WTC11 (cell line): Measurements from ENCODE around the gene NDE1.

ENCODE experiments used
- CREB1 ChIP-seq: sonication (generic); formaldehyde crosslinking; IDR thresholded peaks from 2 replicates; pipeline ENCODE4 v1.8.0; 2023; ENCODE audit warnings: mild to moderate bottlenecking, missing genetic modification reagents
- ELF4 ChIP-seq: sonication (generic); formaldehyde crosslinking; IDR thresholded peaks from 2 replicates; pipeline ENCODE4 v1.8.1; 2022; ENCODE audit warnings: low read depth, mild to moderate bottlenecking, moderate library complexity, missing genetic modification reagents
- NFYB ChIP-seq: sonication (generic); formaldehyde crosslinking; conservative IDR thresholded peaks from 2 replicates; pipeline ENCODE4 v1.8.0; 2022; ENCODE audit warnings: low read depth, missing genetic modification reagents
- TCF7 ChIP-seq: sonication (generic); formaldehyde crosslinking; IDR thresholded peaks from 2 replicates; pipeline ENCODE4 v1.8.0; 2022; ENCODE audit warnings: mild to moderate bottlenecking, low read depth, missing genetic modification reagents, moderate library complexity
- TP53 ChIP-seq: sonication (generic); formaldehyde crosslinking; IDR thresholded peaks from 2 replicates; pipeline ENCODE4 v1.8.1; 2023; ENCODE audit warnings: mild to moderate bottlenecking, missing genetic modification reagents
- ZNF232 ChIP-seq: sonication (generic); formaldehyde crosslinking; IDR thresholded peaks from 2 replicates; pipeline ENCODE4 v1.8.0; 2022; ENCODE audit warnings: mild to moderate bottlenecking, missing genetic modification reagents
- ZNF317 ChIP-seq: sonication (generic); formaldehyde crosslinking; IDR thresholded peaks from 2 replicates; pipeline ENCODE4 v1.8.1; 2023; ENCODE audit warnings: low read depth, mild to moderate bottlenecking, moderate library complexity, missing genetic modification reagents, borderline replicate concordance
- TF ChIP-seq, protein P1 (sequence below): fragments of 200-600 bp; IDR thresholded peaks from 2 replicates; pipeline ENCODE4 v1.8.0; 2022; ENCODE audit warnings: antibody characterized with exemption
- TF ChIP-seq, protein P2 (sequence below): sonication (generic); formaldehyde crosslinking; IDR thresholded peaks from 2 replicates; pipeline ENCODE4 v1.8.1; 2022; ENCODE audit warnings: mild to moderate bottlenecking, moderate library complexity, missing genetic modification reagents
- TF ChIP-seq, protein P3 (sequence below): sonication (generic); formaldehyde crosslinking; conservative IDR thresholded peaks from 2 replicates; pipeline ENCODE4 v1.8.1; 2023; ENCODE audit warnings: mild to moderate bottlenecking, low read depth, missing genetic modification reagents, moderate library complexity
- TF ChIP-seq, protein P4 (sequence below): sonication (generic); formaldehyde crosslinking; IDR thresholded peaks from 2 replicates; pipeline ENCODE4 v1.8.0; 2023; ENCODE audit warnings: missing genetic modification reagents
- TF ChIP-seq, protein P5 (sequence below): sonication (generic); formaldehyde crosslinking; IDR thresholded peaks from 2 replicates; pipeline ENCODE4 v1.8.0; 2022; ENCODE audit warnings: mild to moderate bottlenecking, missing genetic modification reagents
- TF ChIP-seq, protein P6 (sequence below): sonication (generic); formaldehyde crosslinking; IDR thresholded peaks from 2 replicates; pipeline ENCODE4 v1.8.1; 2023; ENCODE audit warnings: mild to moderate bottlenecking, missing genetic modification reagents, moderate library complexity

DNA sequence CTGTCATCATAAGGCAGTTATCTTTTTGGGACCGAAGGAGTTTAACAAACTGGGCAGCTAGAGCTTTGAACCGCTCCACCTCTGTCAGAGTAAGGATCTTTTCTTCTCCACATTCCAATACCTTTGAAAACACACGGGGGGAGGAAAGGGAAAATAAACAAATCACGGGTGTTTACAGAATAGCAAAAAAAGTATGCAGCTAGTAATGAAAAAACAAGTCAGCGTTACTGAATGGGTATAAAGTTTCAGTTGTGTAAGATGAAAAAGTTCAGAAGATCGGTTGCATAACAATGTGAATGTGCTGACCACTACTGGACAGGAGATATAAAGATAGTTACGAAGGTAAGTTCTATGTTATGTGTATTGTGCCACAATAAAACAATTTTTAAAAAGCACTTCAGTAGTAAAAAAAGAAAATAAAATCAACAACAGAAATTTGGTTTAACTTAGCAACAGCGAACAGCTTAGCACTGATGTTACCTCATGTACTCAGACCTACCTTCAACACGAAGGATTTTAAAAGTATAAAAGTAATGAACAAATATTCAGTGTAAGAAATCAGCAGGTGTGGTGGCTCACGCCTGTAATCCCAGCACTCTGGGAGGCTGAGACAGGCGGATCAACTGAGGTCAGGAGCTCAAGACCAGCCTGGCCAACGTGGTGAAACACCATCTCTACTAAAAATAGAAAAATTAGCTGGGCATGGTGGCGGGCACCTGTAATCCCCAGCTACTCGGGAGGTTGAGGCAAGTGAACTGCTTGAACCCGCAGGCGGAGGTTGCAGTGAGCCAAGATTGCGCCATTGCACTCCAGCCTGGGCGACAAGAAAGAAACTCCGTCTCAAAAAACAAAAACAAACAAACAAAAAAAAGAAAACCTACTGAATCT is 41.4 kb upstream of the NDE1 start:
- TF ChIP-seq, protein P1, sequence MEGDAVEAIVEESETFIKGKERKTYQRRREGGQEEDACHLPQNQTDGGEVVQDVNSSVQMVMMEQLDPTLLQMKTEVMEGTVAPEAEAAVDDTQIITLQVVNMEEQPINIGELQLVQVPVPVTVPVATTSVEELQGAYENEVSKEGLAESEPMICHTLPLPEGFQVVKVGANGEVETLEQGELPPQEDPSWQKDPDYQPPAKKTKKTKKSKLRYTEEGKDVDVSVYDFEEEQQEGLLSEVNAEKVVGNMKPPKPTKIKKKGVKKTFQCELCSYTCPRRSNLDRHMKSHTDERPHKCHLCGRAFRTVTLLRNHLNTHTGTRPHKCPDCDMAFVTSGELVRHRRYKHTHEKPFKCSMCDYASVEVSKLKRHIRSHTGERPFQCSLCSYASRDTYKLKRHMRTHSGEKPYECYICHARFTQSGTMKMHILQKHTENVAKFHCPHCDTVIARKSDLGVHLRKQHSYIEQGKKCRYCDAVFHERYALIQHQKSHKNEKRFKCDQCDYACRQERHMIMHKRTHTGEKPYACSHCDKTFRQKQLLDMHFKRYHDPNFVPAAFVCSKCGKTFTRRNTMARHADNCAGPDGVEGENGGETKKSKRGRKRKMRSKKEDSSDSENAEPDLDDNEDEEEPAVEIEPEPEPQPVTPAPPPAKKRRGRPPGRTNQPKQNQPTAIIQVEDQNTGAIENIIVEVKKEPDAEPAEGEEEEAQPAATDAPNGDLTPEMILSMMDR, result no peak
- TF ChIP-seq, protein P2, sequence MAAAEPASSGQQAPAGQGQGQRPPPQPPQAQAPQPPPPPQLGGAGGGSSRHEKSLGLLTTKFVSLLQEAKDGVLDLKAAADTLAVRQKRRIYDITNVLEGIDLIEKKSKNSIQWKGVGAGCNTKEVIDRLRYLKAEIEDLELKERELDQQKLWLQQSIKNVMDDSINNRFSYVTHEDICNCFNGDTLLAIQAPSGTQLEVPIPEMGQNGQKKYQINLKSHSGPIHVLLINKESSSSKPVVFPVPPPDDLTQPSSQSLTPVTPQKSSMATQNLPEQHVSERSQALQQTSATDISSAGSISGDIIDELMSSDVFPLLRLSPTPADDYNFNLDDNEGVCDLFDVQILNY, result no peak
- TF ChIP-seq ZNF232 (CRISPR knock-in tag) (no peak), TP53 (no peak), NFYB (CRISPR knock-in tag) (no peak), CREB1 (CRISPR knock-in tag) (no peak), ELF4 (CRISPR knock-in tag) (no peak), TCF7 (CRISPR knock-in tag) (no peak), ZNF317 (no peak)
- TF ChIP-seq, protein P3, sequence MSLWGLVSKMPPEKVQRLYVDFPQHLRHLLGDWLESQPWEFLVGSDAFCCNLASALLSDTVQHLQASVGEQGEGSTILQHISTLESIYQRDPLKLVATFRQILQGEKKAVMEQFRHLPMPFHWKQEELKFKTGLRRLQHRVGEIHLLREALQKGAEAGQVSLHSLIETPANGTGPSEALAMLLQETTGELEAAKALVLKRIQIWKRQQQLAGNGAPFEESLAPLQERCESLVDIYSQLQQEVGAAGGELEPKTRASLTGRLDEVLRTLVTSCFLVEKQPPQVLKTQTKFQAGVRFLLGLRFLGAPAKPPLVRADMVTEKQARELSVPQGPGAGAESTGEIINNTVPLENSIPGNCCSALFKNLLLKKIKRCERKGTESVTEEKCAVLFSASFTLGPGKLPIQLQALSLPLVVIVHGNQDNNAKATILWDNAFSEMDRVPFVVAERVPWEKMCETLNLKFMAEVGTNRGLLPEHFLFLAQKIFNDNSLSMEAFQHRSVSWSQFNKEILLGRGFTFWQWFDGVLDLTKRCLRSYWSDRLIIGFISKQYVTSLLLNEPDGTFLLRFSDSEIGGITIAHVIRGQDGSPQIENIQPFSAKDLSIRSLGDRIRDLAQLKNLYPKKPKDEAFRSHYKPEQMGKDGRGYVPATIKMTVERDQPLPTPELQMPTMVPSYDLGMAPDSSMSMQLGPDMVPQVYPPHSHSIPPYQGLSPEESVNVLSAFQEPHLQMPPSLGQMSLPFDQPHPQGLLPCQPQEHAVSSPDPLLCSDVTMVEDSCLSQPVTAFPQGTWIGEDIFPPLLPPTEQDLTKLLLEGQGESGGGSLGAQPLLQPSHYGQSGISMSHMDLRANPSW (CRISPR knock-in tag), result no peak
- TF ChIP-seq, protein P4, sequence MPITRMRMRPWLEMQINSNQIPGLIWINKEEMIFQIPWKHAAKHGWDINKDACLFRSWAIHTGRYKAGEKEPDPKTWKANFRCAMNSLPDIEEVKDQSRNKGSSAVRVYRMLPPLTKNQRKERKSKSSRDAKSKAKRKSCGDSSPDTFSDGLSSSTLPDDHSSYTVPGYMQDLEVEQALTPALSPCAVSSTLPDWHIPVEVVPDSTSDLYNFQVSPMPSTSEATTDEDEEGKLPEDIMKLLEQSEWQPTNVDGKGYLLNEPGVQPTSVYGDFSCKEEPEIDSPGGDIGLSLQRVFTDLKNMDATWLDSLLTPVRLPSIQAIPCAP (CRISPR knock-in tag), result no peak
- TF ChIP-seq, protein P5, sequence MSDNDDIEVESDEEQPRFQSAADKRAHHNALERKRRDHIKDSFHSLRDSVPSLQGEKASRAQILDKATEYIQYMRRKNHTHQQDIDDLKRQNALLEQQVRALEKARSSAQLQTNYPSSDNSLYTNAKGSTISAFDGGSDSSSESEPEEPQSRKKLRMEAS, result no peak
- TF ChIP-seq, protein P6, sequence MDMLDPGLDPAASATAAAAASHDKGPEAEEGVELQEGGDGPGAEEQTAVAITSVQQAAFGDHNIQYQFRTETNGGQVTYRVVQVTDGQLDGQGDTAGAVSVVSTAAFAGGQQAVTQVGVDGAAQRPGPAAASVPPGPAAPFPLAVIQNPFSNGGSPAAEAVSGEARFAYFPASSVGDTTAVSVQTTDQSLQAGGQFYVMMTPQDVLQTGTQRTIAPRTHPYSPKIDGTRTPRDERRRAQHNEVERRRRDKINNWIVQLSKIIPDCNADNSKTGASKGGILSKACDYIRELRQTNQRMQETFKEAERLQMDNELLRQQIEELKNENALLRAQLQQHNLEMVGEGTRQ (CRISPR knock-in tag), result no peak
